HEK293T (cell line): ENCODE data around the gene CRY1.

Source experiments
- ARNT ChIP-seq: fragments of 450-650 bp; IDR thresholded peaks from 2 replicates; pipeline ENCODE4 v1.6.1; 2017; ENCODE audit warnings: mild to moderate bottlenecking
- BHLHE40 ChIP-seq: fragments of 450-650 bp; IDR thresholded peaks from 2 replicates; pipeline ENCODE4 v1.6.1; 2016; ENCODE audit warnings: mild to moderate bottlenecking, moderate library complexity, borderline replicate concordance
- FOXA1 ChIP-seq: fragments of 450-650 bp; IDR thresholded peaks from 2 replicates; pipeline ENCODE4 v1.6.1; 2016; ENCODE audit warnings: mild to moderate bottlenecking
- FOXK2 ChIP-seq: fragments of 450-650 bp; IDR thresholded peaks from 2 replicates; pipeline ENCODE4 v1.6.1; 2016; ENCODE audit warnings: mild to moderate bottlenecking
- FOXM1 ChIP-seq: fragments of 450-650 bp; IDR thresholded peaks from 2 replicates; pipeline ENCODE4 v1.6.1; 2017; ENCODE audit warnings: mild to moderate bottlenecking, borderline replicate concordance
- SP1 ChIP-seq: fragments of 450-650 bp; IDR thresholded peaks from 2 replicates; pipeline ENCODE4 v1.6.1; 2017
- TARDBP ChIP-seq: fragments of 450-650 bp; IDR thresholded peaks from 2 replicates; pipeline ENCODE4 v1.6.1; 2016
- ZNF384 ChIP-seq: fragments of 450-650 bp; IDR thresholded peaks from 2 replicates; pipeline ENCODE4 v1.6.1; 2016

- TF ChIP-seq ZNF384 = no peak
- TF ChIP-seq SP1 = no peak
- no peak for TF ChIP-seq FOXA1
- TF ChIP-seq ARNT = no peak
- no peak for TF ChIP-seq TARDBP
- no peak for TF ChIP-seq FOXK2
- TF ChIP-seq BHLHE40 = no peak
- no peak for TF ChIP-seq FOXM1
Measured at GRCh38 chr12:106974511-106974910, 118.8 kb downstream of the CRY1 start.
